HG02798 (cell line): Measurements from ENCODE around the gene NKX2-4.
"Not testable (repeated sequence)": the region's sequence is repeated elsewhere in the genome, so short reads cannot be mapped to it uniquely, and the experiment has no call there.

Source experiments
- ATAC-seq: cut with Tn5 transposase; IDR thresholded peaks from one replicate; pipeline ENCODE4 v1.9.1; 2021; ENCODE audit warnings: mild to moderate bottlenecking; ENCODE audit not compliant: unreplicated experiment, poor library complexity

NKX2-4 gene

GRCh38 chr20:21366273-21366672 is 31.1 kb downstream of the NKX2-4 start:
- not testable (repeated sequence) for ATAC-seq

DNA sequence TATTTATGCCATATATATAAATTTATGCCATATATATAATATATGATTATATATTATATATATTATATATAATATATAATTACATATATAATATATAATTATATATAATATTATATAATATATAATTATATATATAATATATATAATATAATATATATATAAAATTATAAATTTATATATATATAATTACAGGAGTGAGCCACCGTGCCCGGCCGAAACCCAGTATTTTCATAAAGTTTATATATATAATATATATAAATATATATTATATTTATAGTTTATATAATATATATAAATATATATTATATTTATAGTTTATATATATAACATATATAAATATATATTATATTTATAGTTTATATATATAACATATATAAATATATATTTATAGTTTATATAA is 31.6 kb downstream of the NKX2-4 start:
- ATAC-seq = no peak

DNA sequence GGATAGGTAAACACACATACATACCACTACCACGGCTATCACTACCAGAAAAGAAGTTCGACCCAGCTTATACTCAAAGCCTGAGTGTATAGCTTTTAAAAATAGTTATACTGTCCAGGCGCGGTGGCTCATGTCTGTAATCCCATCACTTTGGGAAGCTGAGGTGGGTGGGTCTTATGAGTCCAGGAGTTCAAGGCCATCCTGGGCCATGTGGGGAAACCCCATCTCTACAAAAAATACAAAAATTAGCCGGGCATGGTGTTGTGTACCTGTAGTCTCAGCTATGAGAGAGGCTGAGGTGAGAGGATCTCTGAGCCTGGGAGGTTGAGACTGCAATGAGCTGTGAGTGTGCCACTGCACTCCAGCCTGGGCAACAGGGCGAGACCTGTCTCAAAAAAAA is 32.9 kb downstream of the NKX2-4 start:
- ATAC-seq = no peak

- ATAC-seq = no peak
These were observed 36.1 kb downstream of the NKX2-4 start for GRCh38 chr20:21361266-21361665.

DNA sequence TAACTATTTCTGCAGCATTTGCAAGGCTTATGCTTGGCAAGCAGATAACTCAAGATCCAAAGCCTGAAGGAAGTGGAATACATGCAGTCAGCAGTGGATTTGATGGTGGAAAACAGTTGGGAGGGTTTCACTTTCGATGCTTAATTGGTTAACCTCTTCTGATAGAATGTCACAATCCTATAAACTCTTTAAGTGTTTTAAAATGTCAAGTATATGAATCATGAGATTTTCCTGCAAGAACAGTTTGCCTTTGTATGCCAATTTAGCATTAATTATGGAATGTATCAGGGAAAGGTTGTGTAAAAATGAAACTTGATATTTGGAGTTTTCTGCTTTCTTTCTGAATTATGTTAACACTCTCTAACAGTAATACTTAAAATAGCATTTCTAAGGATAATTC is 36.6 kb downstream of the NKX2-4 start:
- ATAC-seq = no peak

DNA sequence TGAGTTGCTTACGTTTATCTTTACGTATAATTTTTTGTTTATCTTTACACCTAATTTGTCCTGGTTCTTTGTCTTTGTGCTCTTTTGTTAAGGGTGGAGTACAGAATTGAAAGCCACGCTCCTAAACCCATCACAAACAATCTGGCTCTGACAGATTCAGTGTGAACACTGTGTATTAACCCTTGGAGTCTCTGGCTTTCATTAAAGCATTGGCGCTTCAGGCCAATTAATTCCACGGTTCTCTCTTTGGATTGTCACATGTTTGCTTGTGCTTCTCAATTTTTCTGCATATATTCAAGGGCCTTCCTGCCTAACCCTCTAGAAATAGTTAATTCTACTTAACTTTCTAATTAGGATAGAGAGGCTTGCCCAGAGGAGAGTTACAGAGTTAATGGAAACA is 38.6 kb downstream of the NKX2-4 start:
- no peak for ATAC-seq

- no peak for ATAC-seq
These were observed 39.5 kb downstream of the NKX2-4 start for GRCh38 chr20:21357844-21358243.

GRCh38 chr20:21356386-21356785 is 40.9 kb downstream of the NKX2-4 start:
- ATAC-seq = no peak

DNA sequence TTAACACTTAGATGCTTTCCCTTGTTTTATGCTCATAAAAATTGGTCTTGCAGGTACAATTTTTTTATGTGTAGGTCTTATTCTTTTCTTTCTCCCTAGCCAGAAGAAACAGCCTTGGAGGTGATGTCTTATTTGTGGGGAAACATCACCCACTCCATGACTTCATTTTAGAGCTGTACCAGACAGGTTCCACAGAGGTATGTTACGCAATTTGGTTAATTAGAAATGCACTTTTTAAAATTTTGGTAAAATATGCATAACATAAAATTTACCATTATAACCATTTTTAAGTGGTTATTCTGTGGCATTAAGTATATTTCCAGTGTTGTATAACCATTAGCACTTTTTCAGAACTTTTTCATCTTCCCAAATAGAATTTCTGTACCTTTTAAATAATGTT is 41.3 kb downstream of the NKX2-4 start:
- no peak for ATAC-seq

DNA sequence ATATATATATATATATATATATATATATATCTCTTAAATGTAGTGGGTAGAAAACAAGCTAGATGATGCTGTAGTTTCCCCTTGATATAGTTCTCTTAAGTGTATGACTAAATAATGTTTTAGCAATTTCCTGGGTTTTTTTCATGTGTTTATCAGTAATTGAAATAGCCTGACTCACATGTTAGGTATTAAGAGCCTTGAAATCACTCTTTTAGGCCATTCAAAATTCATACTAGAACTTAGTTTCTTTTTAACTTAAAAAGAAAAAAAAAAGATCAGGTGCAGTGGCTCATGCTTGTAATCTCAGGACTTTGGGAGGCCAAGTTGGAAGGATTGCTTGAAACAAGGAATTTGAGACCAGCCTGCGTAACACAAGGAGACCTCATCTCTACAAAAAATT is 44.1 kb downstream of the NKX2-4 start:
- ATAC-seq = no peak

DNA sequence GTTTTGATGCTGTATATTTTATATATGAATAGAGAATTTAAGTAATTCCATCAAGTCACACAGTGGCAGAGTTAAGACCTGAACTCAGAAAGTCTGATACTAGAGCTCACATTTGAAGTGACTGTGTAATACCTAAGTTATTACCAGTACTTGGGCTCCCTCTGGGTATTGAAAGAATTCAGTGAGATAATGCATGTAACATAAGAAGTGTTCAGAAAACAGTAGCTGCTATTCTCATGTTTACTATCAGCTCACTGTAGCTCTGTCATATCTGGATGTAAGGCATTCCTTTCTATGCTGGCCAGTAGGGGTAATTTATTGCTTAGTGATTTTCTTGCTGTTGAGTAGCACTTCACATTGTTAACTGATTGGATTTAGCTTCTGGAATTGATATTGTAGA is 44.6 kb downstream of the NKX2-4 start:
- no peak for ATAC-seq
